ENCODE measurements around the gene LRIT2.

The LRIT2 gene

GRCh38 chr10:84225427-84226173 lies at the start of gene LRIT2:
Gene LRIT2 (minus strand): TSS chr10:84225544. CDS start chr10:84225520, 24 bp downstream.
- Histone ChIP-seq H3K4me3 (ENCODE audit: insufficient read length, low read depth) (no peak within 1 kb of the TSS), H3K9ac (ENCODE audit: insufficient read length, low read depth) (no peak within 1 kb of the TSS), H3K27me3 (ENCODE audit: insufficient read depth, insufficient read length) (no peaks in the 10 kb centered on the region), H3K4me1 (ENCODE audit: insufficient read depth, insufficient read length) (no peaks in the 10 kb centered on the region), H3K9me3 (ENCODE audit: insufficient read depth, low read length) (no peaks in the 10 kb centered on the region), H3K36me3 (ENCODE audit: insufficient read depth, insufficient read length, low read length) (no peaks in the 10 kb centered on the region)
- TF ChIP-seq YY1 (IDR thresholded peaks at IDR 0.05; ENCODE audit: insufficient read depth, insufficient read length) (no peak), ZNF274 (IDR thresholded peaks at IDR 0.05; ENCODE audit: low read depth, low read length) (no peak), SUZ12 (IDR thresholded peaks at IDR 0.05; ENCODE audit: extremely low read depth, insufficient read depth, insufficient read length) (no peak)
- DNase-seq (ENCODE audit: low read depth, low spot score): no peak

GRCh38 chr10:84270708-84271107 lies 45.4 kb upstream of the LRIT2 start:
- H3K36me3 ChIP-seq (ENCODE audit: insufficient read depth, insufficient read length, low read length): no peaks in the 10 kb centered on the region
- H3K9ac ChIP-seq (ENCODE audit: insufficient read length, low read depth): no peak overlapping the region
- DNase-seq (ENCODE audit: low read depth, low spot score): no peak
- TF ChIP-seq SUZ12 (IDR thresholded peaks at IDR 0.05; ENCODE audit: extremely low read depth, insufficient read depth, insufficient read length): no peak
- no peak for TF ChIP-seq YY1 (IDR thresholded peaks at IDR 0.05; ENCODE audit: insufficient read depth, insufficient read length)
- TF ChIP-seq ZNF274 (IDR thresholded peaks at IDR 0.05; ENCODE audit: low read depth, low read length): no peak
- no peaks in the 10 kb centered on the region for H3K9me3 ChIP-seq (ENCODE audit: insufficient read depth, low read length)
- no peaks in the 10 kb centered on the region for H3K4me1 ChIP-seq (ENCODE audit: insufficient read depth, insufficient read length)
- no peaks in the 10 kb centered on the region for H3K27me3 ChIP-seq (ENCODE audit: insufficient read depth, insufficient read length)
- H3K4me3 ChIP-seq (ENCODE audit: insufficient read length, low read depth): no peak overlapping the region

- Histone ChIP-seq H3K9me3 (ENCODE audit: insufficient read depth, low read length) (no peaks in the 10 kb centered on the region), H3K4me1 (ENCODE audit: insufficient read depth, insufficient read length) (no peaks in the 10 kb centered on the region), H3K9ac (ENCODE audit: insufficient read length, low read depth) (no peak overlapping the region), H3K27me3 (ENCODE audit: insufficient read depth, insufficient read length) (no peaks in the 10 kb centered on the region), H3K4me3 (ENCODE audit: insufficient read length, low read depth) (no peak overlapping the region), H3K36me3 (ENCODE audit: insufficient read depth, insufficient read length, low read length) (no peaks in the 10 kb centered on the region)
- no peak for DNase-seq (ENCODE audit: low read depth, low spot score)
- TF ChIP-seq ZNF274 (IDR thresholded peaks at IDR 0.05; ENCODE audit: low read depth, low read length) (no peak), SUZ12 (IDR thresholded peaks at IDR 0.05; ENCODE audit: extremely low read depth, insufficient read depth, insufficient read length) (no peak), YY1 (IDR thresholded peaks at IDR 0.05; ENCODE audit: insufficient read depth, insufficient read length) (no peak)
These were observed 44.4 kb upstream of the LRIT2 start for GRCh38 chr10:84269773-84270172.

- H3K4me1 ChIP-seq (ENCODE audit: insufficient read depth, insufficient read length): no peaks in the 10 kb centered on the region
- H3K9ac ChIP-seq (ENCODE audit: insufficient read length, low read depth): no peak overlapping the region
- TF ChIP-seq SUZ12 (IDR thresholded peaks at IDR 0.05; ENCODE audit: extremely low read depth, insufficient read depth, insufficient read length): no peak
- no peak for TF ChIP-seq ZNF274 (IDR thresholded peaks at IDR 0.05; ENCODE audit: low read depth, low read length)
- no peak for TF ChIP-seq YY1 (IDR thresholded peaks at IDR 0.05; ENCODE audit: insufficient read depth, insufficient read length)
- no peaks in the 10 kb centered on the region for H3K9me3 ChIP-seq (ENCODE audit: insufficient read depth, low read length)
- no peak for DNase-seq (ENCODE audit: low read depth, low spot score)
- no peaks in the 10 kb centered on the region for H3K36me3 ChIP-seq (ENCODE audit: insufficient read depth, insufficient read length, low read length)
- no peaks in the 10 kb centered on the region for H3K27me3 ChIP-seq (ENCODE audit: insufficient read depth, insufficient read length)
- no peak overlapping the region for H3K4me3 ChIP-seq (ENCODE audit: insufficient read length, low read depth)
These were observed 43.8 kb upstream of the LRIT2 start for GRCh38 chr10:84269162-84269561.

GRCh38 chr10:84267503-84268126 lies 42.3 kb upstream of the LRIT2 start:
- H3K9ac ChIP-seq (ENCODE audit: insufficient read length, low read depth): no peak overlapping the region
- no peak for DNase-seq (ENCODE audit: low read depth, low spot score)
- no peaks in the 10 kb centered on the region for H3K9me3 ChIP-seq (ENCODE audit: insufficient read depth, low read length)
- H3K36me3 ChIP-seq (ENCODE audit: insufficient read depth, insufficient read length, low read length): no peaks in the 10 kb centered on the region
- H3K4me3 ChIP-seq (ENCODE audit: insufficient read length, low read depth): no peak overlapping the region
- no peaks in the 10 kb centered on the region for H3K27me3 ChIP-seq (ENCODE audit: insufficient read depth, insufficient read length)
- H3K4me1 ChIP-seq (ENCODE audit: insufficient read depth, insufficient read length): no peaks in the 10 kb centered on the region
- TF ChIP-seq ZNF274 (IDR thresholded peaks at IDR 0.05; ENCODE audit: low read depth, low read length) (no peak), SUZ12 (IDR thresholded peaks at IDR 0.05; ENCODE audit: extremely low read depth, insufficient read depth, insufficient read length) (no peak), YY1 (IDR thresholded peaks at IDR 0.05; ENCODE audit: insufficient read depth, insufficient read length) (no peak)

GRCh38 chr10:84265418-84265817 lies 40.1 kb upstream of the LRIT2 start:
- Histone ChIP-seq H3K27me3 (ENCODE audit: insufficient read depth, insufficient read length) (no peaks in the 10 kb centered on the region), H3K9me3 (ENCODE audit: insufficient read depth, low read length) (no peaks in the 10 kb centered on the region), H3K4me1 (ENCODE audit: insufficient read depth, insufficient read length) (no peaks in the 10 kb centered on the region), H3K4me3 (ENCODE audit: insufficient read length, low read depth) (no peak overlapping the region), H3K36me3 (ENCODE audit: insufficient read depth, insufficient read length, low read length) (no peaks in the 10 kb centered on the region), H3K9ac (ENCODE audit: insufficient read length, low read depth) (no peak overlapping the region)
- TF ChIP-seq ZNF274 (IDR thresholded peaks at IDR 0.05; ENCODE audit: low read depth, low read length): no peak
- no peak for TF ChIP-seq SUZ12 (IDR thresholded peaks at IDR 0.05; ENCODE audit: extremely low read depth, insufficient read depth, insufficient read length)
- no peak for TF ChIP-seq YY1 (IDR thresholded peaks at IDR 0.05; ENCODE audit: insufficient read depth, insufficient read length)
- DNase-seq (ENCODE audit: low read depth, low spot score): no peak

GRCh38 chr10:84264611-84265141 lies 39.3 kb upstream of the LRIT2 start:
- no peak for TF ChIP-seq SUZ12 (IDR thresholded peaks at IDR 0.05; ENCODE audit: extremely low read depth, insufficient read depth, insufficient read length)
- TF ChIP-seq YY1 (IDR thresholded peaks at IDR 0.05; ENCODE audit: insufficient read depth, insufficient read length): no peak
- no peak for TF ChIP-seq ZNF274 (IDR thresholded peaks at IDR 0.05; ENCODE audit: low read depth, low read length)
- Histone ChIP-seq H3K36me3 (ENCODE audit: insufficient read depth, insufficient read length, low read length) (no peaks in the 10 kb centered on the region), H3K9me3 (ENCODE audit: insufficient read depth, low read length) (no peaks in the 10 kb centered on the region), H3K4me3 (ENCODE audit: insufficient read length, low read depth) (no peak overlapping the region), H3K27me3 (ENCODE audit: insufficient read depth, insufficient read length) (no peaks in the 10 kb centered on the region), H3K4me1 (ENCODE audit: insufficient read depth, insufficient read length) (no peaks in the 10 kb centered on the region), H3K9ac (ENCODE audit: insufficient read length, low read depth) (no peak overlapping the region)
- DNase-seq (ENCODE audit: low read depth, low spot score): peak; percentile 39

Measured in NT2/D1 (cell line).